ENCODE data around the gene MGAT4B.

- TF ChIP-seq CTCF (IDR thresholded peaks at IDR 0.05; ENCODE audit: poor library complexity) (no peak), EZH2 (IDR thresholded peaks at IDR 0.05; ENCODE audit: borderline replicate concordance) (no peak), EZH2phosphoT487 (IDR thresholded peaks at IDR 0.05; ENCODE audit: low read depth, severe bottlenecking, unreplicated experiment) (no peak)
Measured at GRCh38 chr5:179762079-179762780, 44.4 kb downstream of the MGAT4B start.

All from hepatocyte (in vitro differentiated cells).